ENCODE results near the gene BRINP2. TPM values are rescaled to one million over a fixed set of nuclear protein-coding genes. Genes with fewer than 3 reads are reported as not detected.

BRINP2 gene
- total RNA-seq, 6 experiments from 2014 or later = 0.09 to 0.57 (median 0.36) TPM

DNA sequence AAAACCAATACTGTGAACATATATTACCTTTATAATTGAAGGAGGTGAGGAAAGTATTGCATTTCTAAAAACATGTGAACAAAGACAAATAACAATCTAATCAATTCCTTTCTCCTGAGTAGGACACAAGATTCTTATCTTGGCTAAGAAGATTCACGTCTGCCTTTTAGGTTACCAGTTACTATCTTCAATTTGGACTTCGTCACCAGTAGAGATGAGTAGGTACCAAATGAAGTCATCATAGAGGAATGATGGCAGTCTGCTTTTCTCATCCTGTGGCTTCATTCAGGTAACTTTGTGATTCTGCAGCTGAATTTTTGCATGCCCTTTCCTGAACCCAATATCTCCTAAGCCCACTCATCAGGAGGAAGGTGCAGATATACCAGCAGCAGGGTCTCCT, 38.6 kb upstream of the BRINP2 start:
- no peaks in the 10 kb centered on the region for H3K9me3 ChIP-seq
- ATAC-seq = no peak
- TF ChIP-seq POLR2A (IDR thresholded peaks at IDR 0.05) = no peak
- TF ChIP-seq, protein P1, sequence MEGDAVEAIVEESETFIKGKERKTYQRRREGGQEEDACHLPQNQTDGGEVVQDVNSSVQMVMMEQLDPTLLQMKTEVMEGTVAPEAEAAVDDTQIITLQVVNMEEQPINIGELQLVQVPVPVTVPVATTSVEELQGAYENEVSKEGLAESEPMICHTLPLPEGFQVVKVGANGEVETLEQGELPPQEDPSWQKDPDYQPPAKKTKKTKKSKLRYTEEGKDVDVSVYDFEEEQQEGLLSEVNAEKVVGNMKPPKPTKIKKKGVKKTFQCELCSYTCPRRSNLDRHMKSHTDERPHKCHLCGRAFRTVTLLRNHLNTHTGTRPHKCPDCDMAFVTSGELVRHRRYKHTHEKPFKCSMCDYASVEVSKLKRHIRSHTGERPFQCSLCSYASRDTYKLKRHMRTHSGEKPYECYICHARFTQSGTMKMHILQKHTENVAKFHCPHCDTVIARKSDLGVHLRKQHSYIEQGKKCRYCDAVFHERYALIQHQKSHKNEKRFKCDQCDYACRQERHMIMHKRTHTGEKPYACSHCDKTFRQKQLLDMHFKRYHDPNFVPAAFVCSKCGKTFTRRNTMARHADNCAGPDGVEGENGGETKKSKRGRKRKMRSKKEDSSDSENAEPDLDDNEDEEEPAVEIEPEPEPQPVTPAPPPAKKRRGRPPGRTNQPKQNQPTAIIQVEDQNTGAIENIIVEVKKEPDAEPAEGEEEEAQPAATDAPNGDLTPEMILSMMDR (IDR thresholded peaks at IDR 0.05) = no peak
- no peak overlapping the region for H3K4me3 ChIP-seq
- no peak for DNase-seq
- H3K27ac ChIP-seq = no peak overlapping the region
- H3K27me3 ChIP-seq = no peaks in the 10 kb centered on the region
- H3K4me1 ChIP-seq = no peaks in the 10 kb centered on the region
- WGBS (ENCODE audit: insufficient coverage, low coverage, low lambda C conversion rate, missing lambda C conversion rate) = 56% methylated on average over 2 of the region's 2 CpGs
- intact Hi-C loops (cut with DNase I) = no loop called here
- no peaks in the 10 kb centered on the region for H3K36me3 ChIP-seq

GRCh38 chr1:177133977-177134538, 36.7 kb upstream of the BRINP2 start:
- DNase-seq (no peak), ATAC-seq (no peak)
- H3K4me3 ChIP-seq = no peak overlapping the region
- no peaks in the 10 kb centered on the region for H3K36me3 ChIP-seq
- intact Hi-C loops (cut with DNase I) = no loop called here
- no peaks in the 10 kb centered on the region for H3K4me1 ChIP-seq
- H3K9me3 ChIP-seq = no peaks in the 10 kb centered on the region
- 49% methylated on average over 4 of the region's 4 CpGs for WGBS (ENCODE audit: insufficient coverage, low coverage, low lambda C conversion rate, missing lambda C conversion rate)
- TF ChIP-seq POLR2A (IDR thresholded peaks at IDR 0.05) = no peak
- TF ChIP-seq, protein P1 (IDR thresholded peaks at IDR 0.05) = no peak
- no peaks in the 10 kb centered on the region for H3K27me3 ChIP-seq
- H3K27ac ChIP-seq = no peak overlapping the region

DNA sequence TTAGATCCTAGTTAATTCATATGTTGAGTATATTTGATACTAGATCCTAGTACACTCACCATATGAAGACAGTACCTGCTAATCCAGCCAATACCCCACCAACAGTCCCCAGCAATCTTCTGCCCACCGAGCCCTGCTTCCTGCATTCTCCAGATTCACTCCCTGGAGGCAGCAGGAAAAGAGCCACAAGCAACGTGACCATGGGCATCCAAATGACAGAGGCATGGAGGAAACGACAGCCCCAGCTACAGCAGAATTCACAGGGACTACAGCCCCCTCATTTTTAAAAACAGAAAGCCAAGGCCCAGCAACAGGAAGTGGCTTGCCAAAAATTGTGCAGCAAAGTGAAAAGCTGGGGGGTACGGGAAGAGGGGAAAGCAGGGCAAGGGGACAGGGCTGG, 35.5 kb upstream of the BRINP2 start:
- Histone ChIP-seq H3K36me3 (no peaks in the 10 kb centered on the region), H3K27me3 (no peaks in the 10 kb centered on the region), H3K4me3 (no peak overlapping the region), H3K27ac (no peak overlapping the region), H3K4me1 (no peaks in the 10 kb centered on the region), H3K9me3 (no peaks in the 10 kb centered on the region)
- intact Hi-C loops (cut with DNase I) = no loop called here
- WGBS (ENCODE audit: insufficient coverage, low coverage, low lambda C conversion rate, missing lambda C conversion rate) = 30% methylated on average over 4 of the region's 4 CpGs
- no peak for ATAC-seq
- no peak for TF ChIP-seq POLR2A (IDR thresholded peaks at IDR 0.05)
- TF ChIP-seq, protein P1 (IDR thresholded peaks at IDR 0.05) = no peak
- DNase-seq = no peak

DNA sequence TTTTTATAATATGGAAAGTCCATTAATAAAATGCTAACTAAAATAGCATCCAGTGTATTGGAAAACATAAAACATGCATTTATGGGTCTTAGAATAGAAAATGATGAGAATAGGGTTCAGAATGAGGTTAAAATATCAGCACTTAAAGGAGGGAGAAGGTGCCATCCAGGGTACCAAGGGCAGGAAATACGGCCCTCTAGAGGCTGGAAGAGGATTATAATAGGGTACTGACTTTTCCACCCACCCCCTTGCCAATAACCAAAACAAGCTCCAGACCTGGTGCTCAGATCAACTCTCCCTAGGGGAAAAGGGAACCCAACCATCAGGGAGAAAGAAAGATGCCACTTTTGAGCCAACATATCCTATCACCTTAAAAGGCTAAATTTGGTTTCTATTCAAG, 32.9 kb upstream of the BRINP2 start:
- TF ChIP-seq, protein P1 (IDR thresholded peaks at IDR 0.05) = no peak
- no peak for TF ChIP-seq POLR2A (IDR thresholded peaks at IDR 0.05)
- WGBS (ENCODE audit: insufficient coverage, low coverage, low lambda C conversion rate, missing lambda C conversion rate) = 33% methylated on average over 1 of the region's 1 CpG

DNA sequence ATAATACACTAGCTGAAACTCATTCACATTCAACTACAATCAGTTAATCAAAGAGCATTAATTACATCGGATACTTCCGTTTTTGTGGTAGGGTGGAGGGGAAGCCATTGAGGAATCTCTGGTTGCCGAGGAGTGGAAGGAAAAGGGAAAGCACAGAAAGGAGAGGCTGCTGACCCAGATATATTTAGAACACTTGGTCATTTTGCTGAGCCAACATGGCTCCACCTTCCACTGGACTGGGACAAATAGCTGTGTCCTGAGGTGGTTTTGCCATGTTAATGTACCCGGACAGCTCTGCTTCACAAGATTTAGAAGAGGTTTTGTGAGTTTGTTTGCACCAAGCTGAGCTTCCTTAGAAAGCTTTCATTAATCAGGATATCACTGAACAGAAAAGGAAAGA, 32.4 kb upstream of the BRINP2 start:
- TF ChIP-seq, protein P1 (IDR thresholded peaks at IDR 0.05) = no peak
- no peak for TF ChIP-seq POLR2A (IDR thresholded peaks at IDR 0.05)
- Histone ChIP-seq H3K9me3 (no peaks in the 10 kb centered on the region), H3K4me1 (no peaks in the 10 kb centered on the region), H3K4me3 (no peak overlapping the region), H3K36me3 (no peaks in the 10 kb centered on the region), H3K27ac (no peak overlapping the region), H3K27me3 (no peaks in the 10 kb centered on the region)
- intact Hi-C loops (cut with DNase I) = no loop called here
- DNase-seq (no peak), ATAC-seq (no peak)
- WGBS (ENCODE audit: insufficient coverage, low coverage, low lambda C conversion rate, missing lambda C conversion rate) = 77% methylated on average over 4 of the region's 4 CpGs

More for the DNA sequence above, 32.9 kb upstream of the BRINP2 start:
- no peak for ATAC-seq
- Histone ChIP-seq H3K27me3 (no peaks in the 10 kb centered on the region), H3K4me3 (no peak overlapping the region), H3K27ac (no peak overlapping the region), H3K9me3 (no peaks in the 10 kb centered on the region), H3K4me1 (no peaks in the 10 kb centered on the region), H3K36me3 (no peaks in the 10 kb centered on the region)
- no peak for DNase-seq
- intact Hi-C loops (cut with DNase I) = no loop called here

Data from right lobe of liver (tissue), 6 donors.